Activated CD4-positive, CD25-positive, alpha-beta regulatory T cell (primary cell): ENCODE data around the gene PRDM9.
"Not testable (repeated sequence)": the region's sequence is repeated elsewhere in the genome, so short reads cannot be mapped to it uniquely, and the experiment has no call there.

Experiments
- DNase-seq, 4 experiments: peaks; one replicate each; lab custom pipeline; 2025; lab: John Stamatoyannopoulos, UW

Gene PRDM9

DNA sequence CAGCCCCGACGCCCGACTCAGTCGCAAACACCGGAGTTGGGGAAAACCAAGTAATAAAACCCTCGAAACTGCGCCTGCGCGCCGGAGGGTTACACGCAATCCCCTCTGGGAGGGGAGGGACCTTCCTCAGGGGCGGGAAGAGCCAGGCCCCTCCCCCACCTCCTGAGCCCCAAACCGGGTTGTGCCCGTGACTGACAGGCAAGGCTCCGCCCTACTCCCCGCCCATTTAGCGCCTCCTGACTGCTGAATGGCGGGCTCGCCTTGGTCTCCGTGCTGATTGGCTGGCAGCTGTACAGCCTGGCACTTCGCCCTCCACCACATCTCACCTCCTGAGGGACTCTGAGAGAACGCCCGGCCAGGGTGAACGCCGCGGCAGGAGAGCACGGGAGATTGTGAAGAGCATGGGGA, at the start of gene PRDM9:
Gene PRDM9, plus strand, starts transcription at position 332 of the 408 bp plus-strand sequence. CDS start 1,425 bp downstream, outside the sequence.
- no peak for DNase-seq

DNA sequence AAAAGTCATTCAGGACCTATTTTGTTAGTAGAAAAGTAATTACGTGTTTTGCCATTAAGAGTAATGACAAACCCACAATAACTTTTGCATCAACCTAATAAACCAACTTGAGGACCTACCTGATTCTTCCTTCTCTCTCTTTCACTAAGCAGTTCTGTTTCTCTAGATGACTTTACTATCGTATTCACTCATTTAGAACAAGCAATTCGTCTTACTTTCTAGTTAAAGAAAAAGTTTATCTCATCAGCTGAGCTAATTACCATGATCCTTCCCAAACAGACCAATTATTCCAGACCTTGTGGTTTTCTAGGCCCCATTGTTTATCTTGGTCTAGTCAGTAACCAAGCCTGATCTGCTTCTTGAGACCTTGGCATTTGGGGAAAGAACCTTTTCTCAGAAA, 49.6 kb upstream of the PRDM9 start:
- no peak for DNase-seq

DNA sequence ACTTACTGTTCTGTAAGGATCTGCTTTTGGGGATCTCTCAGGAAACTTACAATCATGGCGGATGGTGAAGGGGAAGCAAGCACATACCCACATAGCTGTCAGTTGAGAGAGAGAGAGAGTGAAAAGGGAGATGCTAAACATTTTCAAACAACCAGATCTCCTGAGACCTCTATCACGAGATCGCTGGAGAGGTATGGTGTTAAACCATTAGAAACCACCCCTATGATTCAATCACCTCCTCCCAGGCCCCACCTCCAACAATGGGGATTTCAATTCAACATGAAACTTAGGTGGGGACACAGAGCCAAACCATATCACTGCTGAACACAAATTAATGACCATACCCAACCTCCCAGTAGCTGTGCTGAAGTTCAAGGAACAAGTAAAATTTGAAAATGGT, 48.2 kb upstream of the PRDM9 start:
- no peak for DNase-seq

DNA sequence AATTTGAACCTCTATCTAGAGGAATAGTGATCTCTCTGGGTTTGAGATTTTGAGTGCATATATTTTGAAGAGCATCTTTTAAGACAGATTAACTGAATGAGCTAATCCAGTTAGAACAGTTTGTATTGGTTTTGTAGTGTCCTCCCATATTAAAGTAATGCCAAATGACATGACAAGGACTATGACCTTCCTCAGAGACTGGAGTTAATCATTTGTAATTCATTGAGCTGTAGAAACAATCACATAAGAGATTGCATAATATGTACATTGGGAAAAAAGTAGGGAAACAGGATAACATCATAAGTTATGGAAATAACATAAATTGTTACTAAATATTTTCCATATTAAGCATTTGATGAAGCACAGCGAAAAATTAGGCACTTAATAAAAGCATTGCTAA, 45.8 kb upstream of the PRDM9 start:
- DNase-seq: no peak

DNA sequence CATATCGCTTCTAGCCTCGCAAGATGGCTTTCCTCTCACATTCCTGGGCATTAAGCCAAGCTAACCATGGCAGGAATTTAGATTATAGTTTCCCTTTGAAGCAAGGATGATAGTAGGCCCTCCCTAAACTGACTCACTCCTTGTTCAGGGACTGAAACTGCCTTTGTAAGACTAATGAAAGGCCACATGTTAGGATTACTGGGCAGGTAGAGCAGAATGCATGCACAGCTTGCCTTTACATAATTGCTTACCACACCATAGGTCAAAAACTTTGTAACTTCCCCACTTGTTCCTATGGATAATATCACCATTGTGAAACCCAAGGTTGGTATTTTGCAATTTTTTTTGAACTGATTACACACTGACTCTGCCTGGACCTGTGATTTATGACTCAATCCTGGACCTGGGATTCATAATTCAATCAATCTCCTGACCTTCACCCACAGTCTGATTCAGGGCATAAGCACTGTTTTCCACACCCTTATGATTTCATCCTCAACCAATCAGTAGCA, 41.0 kb upstream of the PRDM9 start:
- no peak for DNase-seq

DNA sequence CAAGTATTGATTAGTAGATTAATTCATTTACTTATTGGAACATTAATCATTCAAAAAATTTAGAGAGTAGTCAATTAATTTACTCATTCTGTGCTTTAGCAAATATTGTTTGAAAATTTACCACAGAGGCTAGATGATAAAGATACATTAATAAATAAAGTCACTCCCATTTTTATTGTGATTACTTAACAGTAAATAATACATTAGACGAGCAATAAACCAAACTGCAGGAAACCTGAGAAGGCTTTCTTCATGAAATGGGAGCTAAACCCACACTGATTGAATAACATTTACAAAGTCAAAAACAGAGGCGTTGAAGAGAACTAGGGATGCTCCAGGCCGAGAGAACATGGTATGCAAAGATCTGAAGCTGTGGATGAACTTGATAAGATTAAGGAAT, 38.8 kb upstream of the PRDM9 start:
- DNase-seq: no peak

DNA sequence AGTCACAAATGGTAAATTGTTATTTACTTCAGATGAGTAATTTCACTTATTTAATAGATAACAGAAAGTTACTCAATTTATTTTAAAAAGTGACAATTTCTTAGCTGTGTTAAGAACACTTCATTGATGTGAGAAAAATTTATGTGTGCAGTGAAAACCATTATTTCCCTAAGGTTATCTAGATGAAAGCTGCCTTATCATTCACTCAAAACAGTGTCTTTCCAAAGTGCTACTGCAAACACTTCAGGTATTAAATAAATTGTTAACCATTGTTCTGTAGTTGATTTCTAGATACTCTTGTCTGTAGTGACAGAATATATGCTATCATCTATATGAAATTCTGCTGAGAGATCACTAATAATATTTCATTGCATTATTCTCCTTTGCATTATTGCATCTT, 33.5 kb upstream of the PRDM9 start:
- DNase-seq: no peak

DNA sequence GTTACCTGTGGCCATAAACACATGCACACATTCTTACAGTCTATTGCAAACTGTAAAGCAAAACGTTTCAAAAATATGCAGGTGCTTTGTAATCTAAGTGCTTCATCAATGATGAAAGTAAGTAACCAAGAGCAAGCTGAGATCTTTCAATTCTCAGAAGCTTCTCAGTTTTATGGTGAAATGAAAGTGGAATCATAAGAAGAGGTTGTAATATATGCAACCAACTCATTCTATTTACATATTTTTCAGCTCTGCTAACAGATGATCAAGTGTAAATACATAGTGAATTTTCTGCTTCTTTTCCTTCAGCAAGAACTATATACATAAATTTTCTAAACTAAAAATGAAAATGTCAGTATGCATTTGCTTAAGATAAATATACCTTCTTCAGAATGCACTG, 33.1 kb upstream of the PRDM9 start:
- no peak for DNase-seq

DNA sequence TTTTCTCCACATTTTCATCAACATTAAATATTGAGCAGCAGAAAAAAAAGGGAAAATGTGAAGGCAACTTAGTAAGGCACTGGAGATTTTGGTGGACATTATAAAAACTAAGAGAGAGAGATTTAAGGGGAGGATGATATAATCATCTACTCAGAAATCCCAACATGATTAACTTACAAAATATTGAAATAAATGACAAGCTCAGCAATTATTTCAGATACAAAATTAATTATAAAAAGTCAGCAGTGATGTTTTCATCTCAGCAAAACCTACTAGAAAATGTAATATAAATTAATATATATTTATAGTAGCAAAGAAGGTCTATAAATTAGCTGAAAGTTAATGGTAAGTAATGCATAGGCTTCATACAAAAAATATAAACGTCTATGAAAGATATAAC, 30.8 kb upstream of the PRDM9 start:
- no peak for DNase-seq

DNA sequence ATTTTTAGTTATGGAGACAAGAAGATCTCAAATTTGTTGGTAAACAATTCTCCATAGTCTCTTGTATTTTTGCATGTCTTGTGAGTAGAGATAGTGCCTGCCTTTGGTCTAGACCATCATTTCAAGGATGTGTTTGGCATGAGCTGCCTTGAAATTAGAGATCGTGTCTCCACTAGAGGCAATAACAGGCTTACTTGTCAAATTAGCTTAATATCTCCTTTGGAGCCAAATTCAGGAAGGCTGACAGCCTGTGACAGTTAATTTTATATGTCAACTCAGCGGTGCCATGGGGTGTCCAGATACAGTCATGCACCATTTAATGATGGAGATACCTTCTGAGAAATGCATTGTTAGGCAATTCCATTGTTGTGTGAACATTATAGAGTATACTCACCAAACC, 24.8 kb upstream of the PRDM9 start:
- no peak for DNase-seq

DNA sequence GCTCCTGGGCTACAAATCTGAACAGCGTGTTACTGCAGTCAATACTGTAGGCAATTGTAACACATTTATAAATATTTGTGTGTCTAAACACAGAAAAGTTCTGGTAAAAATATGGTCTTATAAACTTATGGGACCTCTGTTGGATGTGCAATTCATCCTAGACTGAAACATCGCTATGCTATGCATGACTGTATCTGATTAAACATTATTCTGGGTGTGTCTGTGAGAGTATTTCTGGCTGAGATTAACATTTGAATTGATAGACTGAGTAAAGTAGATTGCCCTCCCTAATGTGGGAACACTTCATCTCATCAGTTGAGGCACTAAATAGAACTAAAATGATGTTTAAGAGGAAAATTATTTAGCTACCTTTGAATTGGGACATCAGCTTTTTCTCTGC, 24.3 kb upstream of the PRDM9 start:
- no peak for DNase-seq

DNA sequence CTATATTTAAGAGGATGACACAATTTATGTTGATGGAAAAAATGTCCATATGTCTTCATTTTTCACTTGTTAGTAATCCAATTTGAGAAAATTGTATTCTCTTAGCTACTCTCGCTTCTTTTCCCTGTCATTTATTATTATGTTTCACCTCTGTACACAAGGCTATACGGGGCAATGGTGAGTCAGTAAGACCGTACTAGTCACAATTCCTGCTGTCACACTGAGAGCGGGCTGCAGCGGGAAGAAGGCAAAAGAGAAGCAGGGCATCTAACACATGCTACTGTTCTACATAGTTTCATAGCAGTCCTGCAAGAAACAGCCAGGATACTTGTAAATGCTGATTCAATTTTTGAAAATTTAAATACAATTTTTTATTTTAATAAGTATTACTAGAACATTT, 23.3 kb upstream of the PRDM9 start:
- no peak for DNase-seq

DNA sequence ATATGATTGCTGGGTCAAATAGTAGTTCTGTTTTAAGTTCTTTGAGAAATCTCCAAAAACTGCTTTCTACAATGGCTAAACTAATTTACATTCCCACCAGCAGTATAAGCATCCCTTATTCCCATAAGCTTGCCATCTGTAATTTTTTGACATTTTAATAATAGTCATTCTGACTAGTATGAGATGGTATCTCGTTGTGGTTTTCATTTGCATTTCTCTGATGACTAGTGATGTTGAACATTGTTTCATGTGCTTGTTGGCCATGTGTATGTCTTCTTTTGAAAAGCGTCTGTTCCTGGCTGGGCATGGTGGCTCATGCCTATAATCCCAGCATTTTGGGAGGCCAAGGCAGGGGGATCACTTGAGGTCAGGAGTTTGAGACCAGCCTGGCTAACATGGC, 21.2 kb upstream of the PRDM9 start:
- DNase-seq: not testable (repeated sequence)

DNA sequence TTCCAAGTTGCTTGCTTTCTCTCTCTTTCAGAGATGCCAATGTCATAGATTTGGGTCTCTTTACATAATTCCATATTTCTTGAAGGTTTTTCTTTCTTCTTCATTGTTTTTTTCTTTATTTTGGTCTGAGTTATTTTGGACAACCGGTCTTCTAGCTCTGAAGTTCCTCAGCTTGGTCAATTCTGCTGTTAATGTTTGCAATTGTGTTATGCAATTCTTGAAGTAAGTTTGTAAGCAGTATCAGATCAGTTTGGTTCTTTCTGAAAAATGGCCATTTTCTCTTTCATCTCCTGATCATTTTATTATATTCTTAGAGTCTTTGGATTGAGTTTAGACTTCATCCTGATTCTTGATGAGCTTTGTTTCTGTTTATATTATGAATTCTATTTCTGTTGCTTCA, 16.4 kb upstream of the PRDM9 start:
- DNase-seq: no peak

DNA sequence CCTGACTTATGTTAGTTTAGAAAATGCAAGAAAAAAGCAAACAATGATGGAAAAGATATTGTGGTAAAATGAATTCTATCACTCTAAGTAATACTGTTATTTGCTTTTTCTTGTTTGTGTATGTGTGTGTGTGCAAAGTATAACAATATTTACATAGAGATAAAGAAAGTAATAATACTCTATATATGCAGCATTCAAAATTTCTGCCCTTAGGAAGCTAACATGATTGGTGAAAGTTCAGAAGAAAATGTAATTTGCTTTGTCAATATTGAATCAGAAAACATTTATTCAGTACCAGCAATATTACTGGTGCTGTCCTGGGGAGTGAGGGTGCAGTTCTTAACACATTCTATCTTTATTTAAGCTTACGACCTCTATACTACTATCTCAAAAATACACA, 12.9 kb upstream of the PRDM9 start:
- no peak for DNase-seq

DNA sequence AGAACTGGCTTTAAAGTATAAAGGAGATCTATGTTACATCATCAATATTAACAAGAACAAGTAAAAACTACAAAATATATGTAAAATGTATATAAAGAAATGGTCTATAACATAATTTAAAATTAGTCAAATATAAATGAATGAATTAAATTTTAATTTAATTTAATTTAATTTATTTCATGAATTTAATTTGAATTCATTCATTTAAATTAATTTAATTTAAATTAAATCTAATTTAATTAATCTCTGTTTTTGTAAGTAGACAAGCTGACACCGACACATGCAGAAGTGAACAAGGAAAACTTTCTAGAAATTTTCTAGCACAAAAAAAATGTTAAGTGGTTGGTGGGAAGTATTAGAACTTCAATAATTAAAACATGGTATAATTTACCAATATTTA, 10.8 kb upstream of the PRDM9 start:
- DNase-seq: no peak

DNA sequence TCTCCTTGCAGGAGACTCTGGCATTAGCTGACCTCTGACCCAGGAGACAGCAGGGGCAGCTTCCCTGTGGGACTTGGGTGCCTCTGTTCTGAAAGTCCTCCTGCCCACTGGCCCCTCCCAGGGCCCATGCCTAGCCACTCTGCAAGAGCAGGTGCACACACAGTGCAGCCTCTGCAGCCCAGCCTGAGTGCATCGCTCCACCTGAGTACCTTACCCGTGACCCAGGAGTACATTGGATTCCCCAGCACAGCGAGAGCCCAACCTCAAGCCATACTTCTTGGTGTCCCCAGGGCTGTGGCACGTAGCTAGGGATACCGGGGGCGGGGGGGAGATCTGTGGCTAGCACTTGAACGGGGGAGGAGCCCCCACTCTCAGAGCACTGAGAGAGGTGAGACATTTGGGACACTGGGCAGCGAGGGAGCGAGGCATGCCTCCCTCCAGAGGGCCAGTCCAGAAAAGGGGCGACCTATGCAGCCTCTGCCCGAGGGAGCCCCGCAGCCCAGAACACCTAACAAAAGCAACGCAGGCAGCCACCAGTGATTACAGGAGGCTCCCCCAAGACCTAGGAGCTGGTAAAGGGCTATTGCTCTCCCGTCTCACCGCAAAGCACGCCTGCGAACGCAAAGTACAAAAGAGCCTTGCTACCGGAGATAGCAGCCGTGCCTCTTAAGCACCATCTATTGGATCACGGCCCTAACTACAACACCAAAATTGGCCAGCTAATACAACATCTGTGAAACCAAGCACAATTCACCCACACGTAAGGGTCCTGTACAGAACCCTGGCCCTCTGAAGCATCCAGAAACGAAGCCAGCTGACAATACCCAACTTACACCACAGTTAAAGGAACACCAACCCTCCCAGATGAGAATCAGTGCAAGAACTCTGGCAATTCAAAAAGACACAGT, 826 bp upstream of the PRDM9 start:
- DNase-seq: no peak

DNA sequence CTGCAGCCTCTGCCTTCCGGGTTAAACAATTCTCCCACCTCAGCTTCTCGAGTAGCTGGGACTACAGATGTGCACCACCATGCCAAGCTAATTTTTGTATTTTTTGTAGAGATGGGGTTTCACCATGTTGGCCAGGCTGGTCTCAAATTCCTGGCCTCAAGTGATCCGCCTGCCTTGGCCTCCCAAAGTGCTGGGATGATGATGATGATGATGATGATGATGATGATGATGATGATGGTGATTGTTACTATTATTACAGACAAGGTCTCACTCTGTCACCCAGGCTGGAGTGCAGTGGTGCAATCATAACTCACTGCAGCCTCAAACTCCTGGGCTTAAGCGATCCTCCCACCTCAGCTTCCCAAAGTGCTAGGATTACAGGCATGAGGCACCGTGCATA, 3.0 kb downstream of the PRDM9 start:
- DNase-seq: not testable (repeated sequence)

DNA sequence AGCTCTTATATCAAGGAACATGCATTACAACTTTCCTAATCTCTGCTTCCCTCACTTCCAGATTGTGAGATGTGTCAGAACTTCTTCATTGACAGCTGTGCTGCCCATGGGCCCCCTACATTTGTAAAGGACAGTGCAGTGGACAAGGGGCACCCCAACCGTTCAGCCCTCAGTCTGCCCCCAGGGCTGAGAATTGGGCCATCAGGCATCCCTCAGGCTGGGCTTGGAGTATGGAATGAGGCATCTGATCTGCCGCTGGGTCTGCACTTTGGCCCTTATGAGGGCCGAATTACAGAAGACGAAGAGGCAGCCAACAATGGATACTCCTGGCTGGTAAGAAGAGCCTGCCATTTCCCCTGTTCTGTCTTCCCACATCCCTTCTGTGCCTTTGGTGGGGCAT, 15.1 kb downstream of the PRDM9 start:
- DNase-seq: no peak

DNA sequence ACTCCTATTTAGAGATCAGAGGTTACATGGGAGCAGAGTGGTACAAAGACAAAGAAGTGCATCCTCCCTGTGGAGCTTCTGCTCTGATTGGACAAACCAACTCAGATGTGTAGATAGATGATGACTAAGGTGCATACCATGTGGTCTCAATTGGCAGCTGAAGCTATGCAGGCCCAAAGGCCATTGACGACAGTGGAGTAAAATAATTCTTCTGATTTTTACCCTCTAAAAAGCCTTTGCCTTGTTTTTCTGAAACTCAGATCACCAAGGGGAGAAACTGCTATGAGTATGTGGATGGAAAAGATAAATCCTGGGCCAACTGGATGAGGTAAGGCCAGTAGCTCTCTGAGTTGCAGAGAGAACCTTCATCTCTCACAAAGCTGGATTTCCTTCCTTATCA, 15.6 kb downstream of the PRDM9 start:
- no peak for DNase-seq

DNA sequence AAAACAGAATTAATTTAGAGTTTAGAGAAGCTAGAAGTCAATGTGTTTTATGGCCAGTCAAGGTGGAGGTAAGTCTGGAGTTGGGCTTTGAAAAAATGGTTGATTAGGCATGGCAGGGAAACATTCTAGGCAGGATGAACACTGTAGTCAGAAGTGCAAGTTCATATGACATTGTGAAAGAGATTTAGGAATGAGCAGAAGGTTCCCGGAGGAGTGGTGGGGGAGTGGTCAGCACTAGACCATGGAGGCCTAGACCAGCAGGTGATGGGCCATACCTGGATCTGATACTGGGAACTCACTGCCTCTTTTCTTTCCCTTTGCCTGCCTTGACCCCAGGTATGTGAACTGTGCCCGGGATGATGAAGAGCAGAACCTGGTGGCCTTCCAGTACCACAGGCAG, 16.6 kb downstream of the PRDM9 start:
- no peak for DNase-seq

DNA sequence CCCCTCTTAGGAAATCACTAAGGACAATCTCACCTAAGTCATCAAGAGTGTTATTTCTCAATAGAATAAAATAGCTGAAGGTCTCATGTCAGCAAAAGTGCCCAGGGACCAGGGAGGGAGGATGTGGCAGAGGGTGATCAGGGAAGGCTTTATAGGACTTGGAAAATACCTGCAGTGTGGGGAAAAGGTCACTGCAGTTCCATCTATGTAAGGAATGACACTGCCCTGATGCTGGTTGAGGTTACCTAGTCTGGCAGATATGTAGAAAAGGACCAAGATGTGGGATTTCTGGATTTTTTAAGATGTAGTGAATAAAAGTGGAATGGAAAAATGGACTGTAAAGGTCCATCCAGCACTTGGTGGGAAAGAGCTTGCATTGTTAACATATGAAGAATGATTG, 18.3 kb downstream of the PRDM9 start:
- DNase-seq: no peak

DNA sequence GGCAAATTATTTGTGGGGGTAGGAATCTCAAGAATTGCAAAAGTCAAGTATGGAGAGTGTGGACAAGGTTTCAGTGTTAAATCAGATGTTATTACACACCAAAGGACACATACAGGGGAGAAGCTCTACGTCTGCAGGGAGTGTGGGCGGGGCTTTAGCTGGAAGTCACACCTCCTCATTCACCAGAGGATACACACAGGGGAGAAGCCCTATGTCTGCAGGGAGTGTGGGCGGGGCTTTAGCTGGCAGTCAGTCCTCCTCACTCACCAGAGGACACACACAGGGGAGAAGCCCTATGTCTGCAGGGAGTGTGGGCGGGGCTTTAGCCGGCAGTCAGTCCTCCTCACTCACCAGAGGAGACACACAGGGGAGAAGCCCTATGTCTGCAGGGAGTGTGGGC, 19.2 kb downstream of the PRDM9 start:
- DNase-seq: not testable (repeated sequence)
